ENCODE results near the gene SASH3.

SASH3 gene

GRCh38 chrX:129831091-129831885, 51.5 kb downstream of the SASH3 start:
- no peak overlapping the region for H3K4me3 ChIP-seq (ENCODE audit: low read depth, low read length)
- TF ChIP-seq, protein P1, sequence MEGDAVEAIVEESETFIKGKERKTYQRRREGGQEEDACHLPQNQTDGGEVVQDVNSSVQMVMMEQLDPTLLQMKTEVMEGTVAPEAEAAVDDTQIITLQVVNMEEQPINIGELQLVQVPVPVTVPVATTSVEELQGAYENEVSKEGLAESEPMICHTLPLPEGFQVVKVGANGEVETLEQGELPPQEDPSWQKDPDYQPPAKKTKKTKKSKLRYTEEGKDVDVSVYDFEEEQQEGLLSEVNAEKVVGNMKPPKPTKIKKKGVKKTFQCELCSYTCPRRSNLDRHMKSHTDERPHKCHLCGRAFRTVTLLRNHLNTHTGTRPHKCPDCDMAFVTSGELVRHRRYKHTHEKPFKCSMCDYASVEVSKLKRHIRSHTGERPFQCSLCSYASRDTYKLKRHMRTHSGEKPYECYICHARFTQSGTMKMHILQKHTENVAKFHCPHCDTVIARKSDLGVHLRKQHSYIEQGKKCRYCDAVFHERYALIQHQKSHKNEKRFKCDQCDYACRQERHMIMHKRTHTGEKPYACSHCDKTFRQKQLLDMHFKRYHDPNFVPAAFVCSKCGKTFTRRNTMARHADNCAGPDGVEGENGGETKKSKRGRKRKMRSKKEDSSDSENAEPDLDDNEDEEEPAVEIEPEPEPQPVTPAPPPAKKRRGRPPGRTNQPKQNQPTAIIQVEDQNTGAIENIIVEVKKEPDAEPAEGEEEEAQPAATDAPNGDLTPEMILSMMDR (IDR thresholded peaks at IDR 0.05; ENCODE audit: low read depth, low read length), result no peak
- no peak for DNase-seq (ENCODE audit: low read depth, low spot score)
- in situ Hi-C loops (cut with HindIII; ENCODE audit: low sequenced_read_pairs), result no loop called here

DNA sequence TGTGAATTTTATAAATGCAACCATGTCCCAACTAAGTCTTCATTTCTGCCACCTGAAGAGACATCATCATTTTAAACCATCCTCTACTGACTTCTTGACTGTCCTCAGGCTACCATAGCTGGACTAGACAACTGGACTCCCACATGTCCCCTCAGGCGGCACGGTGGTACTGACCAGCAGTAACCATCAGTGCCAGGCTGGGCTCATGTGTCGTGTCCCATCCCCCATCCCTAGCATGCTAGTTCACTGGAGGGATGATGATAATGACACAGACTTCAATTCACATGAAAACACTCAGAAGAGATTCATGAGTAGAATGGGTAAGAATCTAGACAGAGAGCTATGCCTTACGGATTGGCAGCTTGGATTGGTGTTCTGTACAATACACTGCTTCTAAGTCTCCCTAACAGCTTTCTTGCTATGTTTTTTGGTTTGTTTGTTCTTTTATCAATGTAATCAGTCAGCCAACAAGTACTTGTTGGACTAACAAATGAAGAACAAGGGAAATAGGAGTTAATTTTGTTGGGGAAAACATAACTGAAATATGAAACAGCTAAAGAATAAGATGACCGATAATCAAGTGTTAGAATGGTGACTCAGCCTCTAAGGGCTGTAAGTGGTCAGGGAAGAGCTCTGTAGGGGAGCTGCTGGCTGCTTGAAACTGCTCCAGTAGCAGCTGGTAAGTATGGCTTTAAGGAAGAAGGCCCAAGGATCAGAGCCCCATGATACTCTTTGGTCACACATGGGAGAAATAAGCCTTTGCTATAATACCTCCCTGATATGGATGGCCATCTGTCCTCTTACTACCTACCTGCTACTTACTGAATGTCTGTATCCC, 53.6 kb downstream of the SASH3 start:
- DNase-seq (ENCODE audit: low read depth, low spot score), result peak; percentile 72
- TF ChIP-seq, protein P1 (IDR thresholded peaks at IDR 0.05; ENCODE audit: low read depth, low read length), result no peak
- in situ Hi-C loops (cut with HindIII; ENCODE audit: low sequenced_read_pairs), result no loop called here
- no peak overlapping the region for H3K4me3 ChIP-seq (ENCODE audit: low read depth, low read length)

GRCh38 chrX:129836827-129837226, 57.1 kb downstream of the SASH3 start:
- in situ Hi-C loops (cut with HindIII; ENCODE audit: low sequenced_read_pairs), result no loop called here
- TF ChIP-seq, protein P1 (IDR thresholded peaks at IDR 0.05; ENCODE audit: low read depth, low read length), result no peak
- H3K4me3 ChIP-seq (ENCODE audit: low read depth, low read length), result no peak overlapping the region
- no peak for DNase-seq (ENCODE audit: low read depth, low spot score)

- H3K4me3 ChIP-seq (ENCODE audit: low read depth, low read length), result no peak overlapping the region
- in situ Hi-C loops (cut with HindIII; ENCODE audit: low sequenced_read_pairs), result no loop called here
- TF ChIP-seq, protein P1 (IDR thresholded peaks at IDR 0.05; ENCODE audit: low read depth, low read length), result no peak
- no peak for DNase-seq (ENCODE audit: low read depth, low spot score)
Observed at GRCh38 chrX:129840344-129840743, 60.6 kb downstream of the SASH3 start.

- DNase-seq (ENCODE audit: low read depth, low spot score), result peak; percentile 27
- in situ Hi-C loops (cut with HindIII; ENCODE audit: low sequenced_read_pairs), result no loop called here
- TF ChIP-seq, protein P1 (IDR thresholded peaks at IDR 0.05; ENCODE audit: low read depth, low read length), result no peak
- peak overlapping the region; percentile 67 for H3K4me3 ChIP-seq (ENCODE audit: low read depth, low read length)
Observed at GRCh38 chrX:129842510-129843208, 62.9 kb downstream of the SASH3 start.

GRCh38 chrX:129843209-129843458, 63.4 kb downstream of the SASH3 start:
- DNase-seq (ENCODE audit: low read depth, low spot score), result no peak
- TF ChIP-seq, protein P1 (IDR thresholded peaks at IDR 0.05; ENCODE audit: low read depth, low read length), result no peak
- H3K4me3 ChIP-seq (ENCODE audit: low read depth, low read length), result peak overlapping the region; percentile 67
- in situ Hi-C loops (cut with HindIII; ENCODE audit: low sequenced_read_pairs), result no loop called here
